Activated T-helper 1 cell treated with Interleukin-2 at 50 U/mL for 16 hours (primary cell): Measurements from ENCODE around the gene CCNYL1.
"Not testable (repeated sequence)": the region's sequence is repeated elsewhere in the genome, so short reads cannot be mapped to it uniquely, and the experiment has no call there.

Source experiments
- DNase-seq: peaks from one replicate; pipeline ENCODE4 v3.0.0-alpha.2; 2020; ENCODE audit warnings: low read depth

Gene CCNYL1

GRCh38 chr2:207734636-207735512 lies 23.4 kb downstream of the CCNYL1 start:
- DNase-seq = no peak

GRCh38 chr2:207735513-207735859 lies 24.0 kb downstream of the CCNYL1 start:
- DNase-seq = not testable (repeated sequence)

GRCh38 chr2:207743514-207743913 lies 32.1 kb downstream of the CCNYL1 start:
- no peak for DNase-seq

DNA sequence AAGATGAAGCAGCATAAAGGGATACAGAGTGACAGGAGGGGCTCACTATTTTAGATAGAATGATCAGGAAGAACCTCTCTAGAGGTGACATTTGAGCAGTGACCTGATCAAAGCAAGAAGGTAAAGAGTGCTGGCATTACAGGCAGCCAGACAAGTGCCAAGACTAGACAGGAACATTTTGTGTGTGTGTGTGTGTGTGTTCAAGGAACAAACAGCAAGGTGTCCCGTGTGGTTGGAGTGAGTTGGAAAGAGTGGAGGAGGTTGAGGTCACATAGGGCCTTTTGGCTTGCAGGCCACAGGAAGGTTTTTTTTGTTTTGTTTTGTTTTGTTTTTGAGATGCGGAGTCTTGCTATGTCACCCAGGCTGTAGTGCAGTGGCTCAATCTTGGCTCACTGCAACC lies 32.6 kb downstream of the CCNYL1 start:
- no peak for DNase-seq

GRCh38 chr2:207744451-207744850 lies 33.0 kb downstream of the CCNYL1 start:
- no peak for DNase-seq

- no peak for DNase-seq
Measured at GRCh38 chr2:207746131-207746530, 34.7 kb downstream of the CCNYL1 start.

GRCh38 chr2:207747653-207748560 lies 36.5 kb downstream of the CCNYL1 start:
- DNase-seq = no peak

GRCh38 chr2:207748993-207749392 lies 37.6 kb downstream of the CCNYL1 start:
- DNase-seq = no peak

DNA sequence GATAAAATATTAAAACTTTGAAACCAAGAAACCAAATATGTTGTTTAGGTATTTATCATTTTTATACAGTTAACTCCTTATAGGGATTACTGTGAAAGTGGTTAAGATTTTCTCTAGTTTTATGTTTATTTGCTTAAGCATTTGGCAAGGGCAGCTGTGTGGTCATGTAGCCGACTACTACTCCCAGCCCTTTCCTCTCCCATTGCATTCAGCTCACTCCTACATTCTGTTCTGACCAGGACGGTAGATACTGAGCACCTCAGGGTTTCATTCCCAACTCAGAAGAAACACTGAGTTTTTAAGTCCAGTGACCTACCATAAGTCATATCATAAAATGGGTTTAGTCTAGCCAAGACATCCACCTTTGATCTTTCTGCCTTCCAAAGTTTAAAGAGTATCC lies 38.4 kb downstream of the CCNYL1 start:
- no peak for DNase-seq

- DNase-seq = no peak
Measured at GRCh38 chr2:207750345-207750744, 38.9 kb downstream of the CCNYL1 start.

DNA sequence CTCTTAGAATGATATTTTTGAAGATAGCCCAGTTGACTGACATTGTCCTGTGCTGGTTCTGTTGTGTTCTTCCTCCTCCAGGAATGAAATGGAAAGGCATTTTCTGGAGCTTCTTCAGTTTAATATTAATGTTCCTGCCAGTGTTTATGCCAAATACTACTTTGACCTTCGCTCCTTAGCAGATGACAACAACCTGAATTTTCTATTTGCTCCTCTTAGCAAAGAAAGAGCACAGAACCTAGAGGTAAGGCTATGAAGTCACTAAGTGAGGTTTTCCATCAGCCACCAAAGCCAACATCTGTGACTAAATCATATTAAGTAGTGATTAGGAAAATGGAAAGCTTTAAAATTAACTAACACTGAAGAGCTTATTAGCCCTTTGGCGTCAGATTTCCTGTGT lies 39.4 kb downstream of the CCNYL1 start:
- no peak for DNase-seq

DNA sequence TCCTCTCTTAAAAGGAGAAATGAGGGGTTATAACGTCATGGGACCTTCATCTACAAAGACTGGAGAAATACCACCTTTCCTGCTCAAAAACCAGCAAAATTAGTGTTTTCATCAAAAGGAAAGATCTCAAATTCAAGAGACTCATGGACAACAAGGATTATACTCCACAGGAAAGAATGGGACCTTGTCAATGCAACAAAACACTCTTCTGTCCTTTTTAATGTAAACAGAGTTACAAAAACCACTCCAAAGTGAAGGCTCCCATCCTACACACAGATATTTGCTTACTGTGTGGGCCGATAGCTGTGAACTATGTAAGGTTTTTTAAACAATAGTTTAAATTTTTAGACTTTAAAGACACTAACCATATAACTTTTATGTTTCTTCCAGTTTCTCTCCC lies 42.2 kb downstream of the CCNYL1 start:
- not testable (repeated sequence) for DNase-seq

DNA sequence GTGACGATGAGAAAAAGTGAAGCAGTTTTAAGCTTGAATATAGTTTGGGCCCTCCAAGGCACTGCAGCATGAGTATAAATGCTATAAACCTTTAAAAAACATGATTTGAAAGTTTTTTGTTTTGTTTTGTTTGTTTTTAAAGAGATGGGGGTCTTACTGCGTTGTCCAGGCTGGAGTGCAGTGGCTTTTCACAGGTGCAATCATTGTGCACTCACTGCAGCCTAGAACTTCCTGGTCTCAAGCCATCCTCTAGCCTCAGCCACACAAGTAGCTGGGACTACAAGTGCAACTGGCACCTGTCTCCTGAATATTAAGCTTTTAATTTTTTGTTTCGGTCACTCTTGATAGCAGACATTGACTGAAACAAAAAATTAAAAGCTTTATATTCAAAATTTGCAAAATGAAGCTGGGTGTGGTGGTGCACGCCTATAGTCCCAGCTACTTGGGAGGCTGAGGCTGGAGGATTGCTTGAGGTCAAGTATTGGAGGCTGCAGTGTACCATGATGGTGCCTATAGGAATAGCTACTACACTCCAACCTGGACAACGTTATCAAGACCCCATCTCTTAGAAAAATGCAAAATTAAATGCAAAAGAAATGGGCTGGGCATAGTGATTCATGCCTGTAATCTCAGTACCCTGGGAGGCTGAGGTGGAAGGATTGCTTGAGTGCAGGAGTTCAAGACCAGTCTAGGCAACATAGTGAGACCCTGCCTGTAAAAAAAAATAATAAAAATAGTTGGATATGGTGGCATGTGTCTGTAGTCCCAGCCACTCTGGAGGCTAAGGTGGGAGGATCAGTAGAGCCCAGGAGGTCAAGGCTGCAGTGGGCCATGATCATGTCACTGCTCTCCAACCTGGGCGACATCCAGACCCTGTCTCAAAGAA lies 43.3 kb downstream of the CCNYL1 start:
- no peak for DNase-seq

GRCh38 chr2:207758025-207758424 lies 46.6 kb downstream of the CCNYL1 start:
- no peak for DNase-seq

- no peak for DNase-seq
Measured at GRCh38 chr2:207759890-207760289, 48.5 kb downstream of the CCNYL1 start.

DNA sequence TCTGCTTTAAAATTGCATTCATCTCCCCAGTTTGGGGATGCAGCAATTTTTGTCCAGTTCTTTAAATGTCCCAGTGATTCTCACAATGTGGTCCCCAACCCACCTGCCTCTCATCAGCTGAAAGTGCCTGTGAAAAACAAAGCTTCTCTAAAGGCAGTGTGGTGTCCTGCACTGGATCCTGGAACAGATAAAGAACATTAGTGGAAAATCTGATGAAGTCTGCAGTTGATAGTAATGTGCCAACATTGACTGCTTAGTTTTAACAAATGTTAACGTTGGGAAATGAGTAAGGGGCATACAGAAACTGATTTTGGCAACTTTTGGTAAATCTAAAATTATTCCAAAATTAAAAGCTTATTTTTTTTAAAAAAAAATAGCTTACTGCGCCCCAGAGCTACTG lies 49.0 kb downstream of the CCNYL1 start:
- no peak for DNase-seq

GRCh38 chr2:207761426-207761825 lies 50.0 kb downstream of the CCNYL1 start:
- DNase-seq = not testable (repeated sequence)

DNA sequence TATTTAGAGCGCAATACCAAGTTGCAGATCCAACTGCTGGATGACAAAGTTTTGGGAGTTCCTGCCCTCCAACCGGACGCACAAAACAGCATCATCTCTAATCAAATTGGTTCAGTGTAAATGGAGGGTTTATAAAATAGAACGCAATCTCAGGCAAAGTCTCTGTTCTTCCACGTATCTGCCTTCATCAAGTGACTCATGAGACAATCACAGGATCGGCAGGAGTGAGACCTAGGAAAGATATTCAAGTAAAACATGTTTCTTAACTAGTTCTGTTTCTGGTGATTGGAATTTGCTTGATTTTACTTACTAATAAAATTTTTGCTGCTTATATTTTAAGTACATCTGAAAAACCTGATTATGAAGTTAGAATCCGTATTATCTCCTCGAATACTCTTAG lies 50.7 kb downstream of the CCNYL1 start:
- no peak for DNase-seq

DNA sequence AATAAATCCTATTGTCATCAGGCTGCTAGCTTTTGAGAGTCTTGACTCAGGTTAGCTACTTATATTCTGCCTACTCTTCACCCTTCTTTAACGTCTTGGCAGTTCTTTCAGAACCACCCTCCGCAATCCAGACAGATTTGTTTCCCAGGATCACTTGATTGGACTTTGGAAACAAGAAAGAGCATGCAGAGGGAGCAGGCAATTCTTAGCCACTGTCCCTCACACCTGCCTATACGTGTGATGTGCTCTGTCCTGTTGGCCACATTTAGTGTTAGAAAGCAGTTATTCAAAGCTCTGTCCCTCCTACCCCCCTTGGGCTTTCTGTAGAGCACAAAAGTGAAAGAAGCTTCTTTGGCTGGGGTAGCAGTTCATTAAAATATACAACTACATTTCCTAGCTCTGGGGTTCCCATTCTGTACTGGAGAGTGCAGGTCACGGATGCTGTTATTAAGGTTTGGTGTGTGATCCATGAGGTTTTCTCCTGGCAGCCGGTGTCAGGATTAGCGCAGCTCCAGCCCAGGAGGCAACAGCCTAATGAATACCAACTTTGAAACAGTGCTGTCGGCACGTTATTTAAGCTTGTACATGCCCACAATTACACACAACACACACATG lies 52.0 kb downstream of the CCNYL1 start:
- no peak for DNase-seq

DNA sequence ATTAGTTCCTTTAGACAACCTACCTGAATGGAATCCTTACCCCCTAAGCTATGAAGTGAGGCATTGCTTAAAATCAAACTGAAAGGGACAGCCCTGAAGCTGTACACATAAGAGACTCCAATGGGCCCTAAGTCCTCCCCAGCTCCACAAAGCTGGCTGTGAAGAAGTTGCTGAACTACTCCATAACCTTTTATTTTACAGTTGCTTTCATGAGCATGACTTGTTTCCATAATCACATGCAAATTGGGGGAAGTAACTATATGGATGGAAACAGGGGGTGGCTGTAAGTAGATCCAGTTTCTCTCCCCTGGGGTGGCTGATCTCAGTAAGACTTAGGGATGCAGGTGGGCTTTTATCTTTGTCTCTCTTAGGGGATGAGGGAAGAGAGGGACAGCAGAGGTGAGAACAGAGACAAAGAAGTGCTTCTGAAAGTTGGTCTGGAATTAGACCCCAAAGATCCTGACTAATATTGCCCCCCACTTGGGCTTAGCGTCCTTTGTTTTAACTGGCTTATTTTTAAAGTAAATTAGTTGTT lies 52.7 kb downstream of the CCNYL1 start:
- no peak for DNase-seq

- DNase-seq = no peak
Measured at GRCh38 chr2:207765547-207765946, 54.1 kb downstream of the CCNYL1 start.
